Heart right ventricle (tissue), 16 donors: ENCODE data around the gene UBN2. TPM values are rescaled to one million over a fixed set of nuclear protein-coding genes. Genes with fewer than 3 reads are reported as not detected.
"Not testable (repeated sequence)": the region's sequence is repeated elsewhere in the genome, so short reads cannot be mapped to it uniquely, and the experiment has no call there.

Source experiments
- ATAC-seq, 8 donors: fragments of 200-7000 bp; cut with Tn5 transposase; one replicate each; pipeline ENCODE4 v1.9.1; 2020; ENCODE audit warnings: mild to moderate bottlenecking in 8 of 8, moderate library complexity in 8 of 8, moderate number of reproducible peaks in 1 of 8
- DNase-seq, 2 donors: peaks; one replicate each; pipeline ENCODE4 v3.0.0-alpha.2; 2020
- H3K27ac ChIP-seq, 10 donors: fragments of 200-600 bp; sonication (generic) in 2 of 10; one replicate each; pipeline versions ENCODE4 v1.5.0 to v1.8.0; 2020 to 2022; ENCODE audit warnings: mild to moderate bottlenecking in 3 of 10
- H3K27me3 ChIP-seq, 7 donors: fragments of 200-600 bp; one replicate each; pipeline ENCODE4 v1.8.0; 2021 to 2022; ENCODE audit warnings: mild to moderate bottlenecking in 2 of 7
- H3K36me3 ChIP-seq, 9 donors: fragments of 200-600 bp; sonication (generic) in 1 of 9; one replicate each; pipeline versions ENCODE4 v1.5.0 to v1.8.0; 2020 to 2022; ENCODE audit warnings: mild to moderate bottlenecking in 2 of 9
- H3K4me1 ChIP-seq, 9 donors: fragments of 200-600 bp; sonication (generic) in 1 of 9; one replicate each; pipeline versions ENCODE4 v1.5.0 to v1.8.0; 2020 to 2022; ENCODE audit warnings: mild to moderate bottlenecking in 4 of 9
- H3K4me3 ChIP-seq, 10 donors: fragments of 200-600 bp; sonication (generic) in 2 of 10; one replicate each; pipeline versions ENCODE4 v1.5.0 to v1.8.0; 2020 to 2022; ENCODE audit warnings: mild to moderate bottlenecking in 7 of 10, moderate library complexity in 2 of 10
- H3K9me3 ChIP-seq, 11 donors: fragments of 200-600 bp in 10 of 11; sonication (generic) in 2 of 11; one replicate each; pipeline versions ENCODE4 v1.5.0 to v1.8.0; 2013 to 2022; ENCODE audit warnings: mild to moderate bottlenecking in 2 of 11, control low read depth in 1 of 11, moderate library complexity in 1 of 11
- CTCF ChIP-seq, 9 donors: fragments of 200-600 bp; sonication (generic) in 2 of 9; IDR thresholded peaks; one replicate each; pipeline versions ENCODE4 v1.5.0 to v1.8.0; 2021 to 2022; ENCODE audit warnings: antibody characterized with exemption in 9 of 9, mild to moderate bottlenecking in 5 of 9, moderate library complexity in 1 of 9
- WGBS, 2 donors: extraction: QIAGEN DNeasy Blood & Tissue Kit; methylation state at CpG; one replicate each; pipeline ENCODE4 v1.1.7; 2013; ENCODE audit warnings: inconsistent platforms in 1 of 2; 5-methylcytosine and 5-hydroxymethylcytosine counted together
- intact Hi-C, 10 donors: fragments of 100-400 bp; cut with DNase I; formaldehyde crosslinking; loops; one replicate each; pipeline versions ENCODE4 v1.11.1 to v1.14.2; 2022
- polyA plus RNA-seq, 2 donors: library from polyadenylated mRNA; stranded (reverse); fragments of 200-250 nt; gene quantifications; one replicate each; pipeline ENCODE4 v1.2.3, GENCODE V29; 2013
- total RNA-seq, 10 donors: library from RNA; stranded (reverse); fragmentation: NEBNext Ultra II Directional in 3 of 10; extraction: Animal tissue kit (Norgen Biotek cat#: 25700) in 3 of 10; gene quantifications; one replicate each; pipeline versions ENCODE4 v1.2.1 to v1.2.4, GENCODE V29; 2021 to 2023
- donor health status: Arrhythmogenic right ventricular cardiomyopathy.
- donor health status: ischemic (EF 13 %, LVEDD 7.1; RV severe dilation, severe dysfunction).
- donor health status: healthy with polysubstance abuse.
- donor health status: DM: no; HTN: yes; CAD: no.
- donor health status: DM: no; HTN: no; CAD: no.
- donor health status: ischemic (EF 25% LVEDD 6.9; RV normal size, moderate dysfunction).
- donor health status: ischemic (EF 25% LVEDD 5.7; RV mildly dilated, moderate dysfunction).
- donor health status: healthy.
- donor health status: DM: yes; HTN: yes; CAD: no.
- donor health status: Ischemic cardiomyopathy.
- donor health status: ischemic (EF 35%, LVEDD 5.7; RV mildly dilated, moderate dysfunction).
- donor health status: nonischemic (EF 11% LVEDD 7.7; RV severe dilation, severe dysfunction).
- donor health status: DM: yes; HTN: yes; CAD: no.
- donor health status: PGD.
- donor health status: ischemic (EF 29% LVEDD 5.4; RV normal size, mild dysfunction).
- donor health status: nonischemic (EF 23%, LVEDD 6.1; RV moderate dilation, normal function).

Gene UBN2
- total and polyA plus RNA-seq, 12 donors = 1.3 to 27.0 (median 21.4) TPM

- no peak for TF ChIP-seq CTCF (IDR thresholded peaks at IDR 0.05)
- 28 to 59% methylated on average over 2 of the region's 2 CpGs for WGBS, 2 donors
- Histone ChIP-seq H3K4me1 (no peaks in the 10 kb centered on the region), H3K9me3 (no peaks in the 10 kb centered on the region), H3K27me3 (no peaks in the 10 kb centered on the region), H3K36me3 (no peaks in the 10 kb centered on the region), H3K27ac (no peak overlapping the region), H3K4me3 (no peak overlapping the region)
- intact Hi-C loops = no loop called here
- DNase-seq (no peak), ATAC-seq (no peak)
Observed at GRCh38 chr7:139329119-139329518, 98.1 kb downstream of the UBN2 start.

GRCh38 chr7:139330333-139331030, 99.4 kb downstream of the UBN2 start:
- no peak for TF ChIP-seq CTCF (IDR thresholded peaks at IDR 0.05)
- intact Hi-C loops = no loop called here
- WGBS, 2 donors = 77 to 83% methylated on average over 3 of the region's 3 CpGs
- Histone ChIP-seq H3K9me3 (no peaks in the 10 kb centered on the region), H3K36me3 (no peaks in the 10 kb centered on the region), H3K27me3 (no peaks in the 10 kb centered on the region), H3K4me3 (no peak overlapping the region), H3K27ac (no peak overlapping the region), H3K4me1 (no peaks in the 10 kb centered on the region)
- ATAC-seq (no peak), DNase-seq (no peak)

GRCh38 chr7:139332697-139333359, 101.8 kb downstream of the UBN2 start:
- H3K4me1 ChIP-seq = no peaks in the 10 kb centered on the region
- 53 to 54% methylated on average over 5 of the region's 5 CpGs for WGBS, 2 donors
- DNase-seq = no peak
- intact Hi-C loops = no loop called here
- no peak for TF ChIP-seq CTCF (IDR thresholded peaks at IDR 0.05)
- no peaks in the 10 kb centered on the region for H3K27me3 ChIP-seq
- H3K36me3 ChIP-seq = no peaks in the 10 kb centered on the region
- no peaks in the 10 kb centered on the region for H3K9me3 ChIP-seq
- no peak overlapping the region for H3K4me3 ChIP-seq
- H3K27ac ChIP-seq = no peak overlapping the region
- no peak for ATAC-seq

- H3K27ac ChIP-seq, H3K4me1 ChIP-seq, ATAC-seq, H3K36me3 ChIP-seq, H3K27me3 ChIP-seq, intact Hi-C loops, H3K4me3 ChIP-seq, H3K9me3 ChIP-seq, DNase-seq: not testable (repeated sequence)
- WGBS, 2 donors = 95 to 98% methylated on average over 13 of the region's 13 CpGs
Observed at GRCh38 chr7:139333443-139333842, 102.4 kb downstream of the UBN2 start.
